BLaER1 (cell line): ENCODE data around the gene PC.
A peak's percentile ranks its signal among the peaks of the same experiment; 100 is the strongest.

ENCODE experiments used
- H3K27ac ChIP-seq: shearing (Covaris generic); formaldehyde crosslinking; 2 replicates; pipeline ENCODE4 v1.8.1; 2022
- H3K27me3 ChIP-seq: shearing (Covaris generic); formaldehyde crosslinking; 2 replicates; pipeline ENCODE4 v1.8.1; 2022
- H3K36me3 ChIP-seq: shearing (Covaris generic); formaldehyde crosslinking; 2 replicates; pipeline ENCODE4 v1.8.1; 2022
- H3K4me1 ChIP-seq: shearing (Covaris generic); formaldehyde crosslinking; 2 replicates; pipeline ENCODE4 v1.8.1; 2022
- H3K4me2 ChIP-seq: shearing (Covaris generic); formaldehyde crosslinking; 2 replicates; pipeline ENCODE4 v1.8.1; 2022
- H3K4me3 ChIP-seq: shearing (Covaris generic); formaldehyde crosslinking; 2 replicates; pipeline ENCODE4 v1.8.1; 2022
- H3K9ac ChIP-seq: shearing (Covaris generic); formaldehyde crosslinking; 2 replicates; pipeline ENCODE4 v1.8.1; 2022
- H3K9me3 ChIP-seq: shearing (Covaris generic); formaldehyde crosslinking; 2 replicates; pipeline ENCODE4 v1.8.1; 2022
- H4K20me1 ChIP-seq: shearing (Covaris generic); formaldehyde crosslinking; 2 replicates; pipeline ENCODE4 v1.8.1; 2022
- Cebpa-rat ChIP-seq: shearing (Covaris generic); IDR thresholded peaks from 2 replicates; pipeline ENCODE4 v1.8.1; 2022

PC gene

GRCh38 chr11:66870616-66871520, 87.3 kb downstream of the PC start:
- Histone ChIP-seq H3K9me3 (no peaks in the 10 kb centered on the region), H3K9ac (no peak overlapping the region), H4K20me1 (no peaks in the 10 kb centered on the region), H3K4me1 (peaks cover 29% of the 10 kb centered on the region), H3K27me3 (peaks cover 3% of the 10 kb centered on the region; the same call in 1 of the 2 replicates), H3K4me3 (no peak overlapping the region), H3K36me3 (peaks cover 20% of the 10 kb centered on the region; the same call in 1 of the 2 replicates), H3K4me2 (no peak overlapping the region), H3K27ac (no peak overlapping the region)
- TF ChIP-seq Cebpa-rat = no peak

- Histone ChIP-seq H3K9me3 (no peaks in the 10 kb centered on the region), H3K36me3 (peaks cover 23% of the 10 kb centered on the region; the same call in 1 of the 2 replicates), H3K4me3 (no peak overlapping the region)
These were observed 88.1 kb downstream of the PC start for GRCh38 chr11:66870131-66870530.

GRCh38 chr11:66869567-66869870, 88.7 kb downstream of the PC start:
- no peak for TF ChIP-seq Cebpa-rat
- H3K9ac ChIP-seq = no peak overlapping the region
- H4K20me1 ChIP-seq = no peaks in the 10 kb centered on the region
- H3K36me3 ChIP-seq = peaks cover 23% of the 10 kb centered on the region; the same call in 1 of the 2 replicates
- H3K9me3 ChIP-seq = no peaks in the 10 kb centered on the region
- H3K4me2 ChIP-seq = 0 out of 2 replicates have a peak overlapping the region, but pooled peaks have one; percentile 46
- H3K27me3 ChIP-seq = no peaks in the 10 kb centered on the region
- peaks cover 18% of the 10 kb centered on the region for H3K4me1 ChIP-seq
- no peak overlapping the region for H3K4me3 ChIP-seq
- H3K27ac ChIP-seq = no peak overlapping the region

More at GRCh38 chr11:66870131-66870530, 88.1 kb downstream of the PC start:
- TF ChIP-seq Cebpa-rat = no peak
- Histone ChIP-seq H3K4me2 (no peak overlapping the region), H3K9ac (no peak overlapping the region), H3K4me1 (peaks cover 21% of the 10 kb centered on the region), H3K27me3 (no peaks in the 10 kb centered on the region), H4K20me1 (no peaks in the 10 kb centered on the region), H3K27ac (no peak overlapping the region)

- Histone ChIP-seq H3K4me1 (peaks cover 22% of the 10 kb centered on the region), H3K4me3 (no peak overlapping the region), H3K27me3 (no peaks in the 10 kb centered on the region), H4K20me1 (no peaks in the 10 kb centered on the region), H3K9ac (no peak overlapping the region), H3K36me3 (peaks cover 23% of the 10 kb centered on the region; the same call in 1 of the 2 replicates), H3K9me3 (no peaks in the 10 kb centered on the region), H3K27ac (0 out of 2 replicates have a peak overlapping the region, but pooled peaks have one; percentile 14), H3K4me2 (peak overlapping the region; percentile 46)
- no peak for TF ChIP-seq Cebpa-rat
These were observed 89.2 kb downstream of the PC start for GRCh38 chr11:66868726-66869566.

- Histone ChIP-seq H3K27me3 (no peaks in the 10 kb centered on the region), H3K36me3 (peaks cover 28% of the 10 kb centered on the region; the same call in 1 of the 2 replicates), H3K4me1 (peaks cover 22% of the 10 kb centered on the region), H3K4me2 (peak overlapping the region; percentile 46), H3K4me3 (no peak overlapping the region), H4K20me1 (no peaks in the 10 kb centered on the region), H3K9ac (no peak overlapping the region), H3K27ac (no peak overlapping the region), H3K9me3 (no peaks in the 10 kb centered on the region)
- no peak for TF ChIP-seq Cebpa-rat
These were observed 90.0 kb downstream of the PC start for GRCh38 chr11:66868082-66868725.

GRCh38 chr11:66867425-66868040, 90.7 kb downstream of the PC start:
- Histone ChIP-seq H3K27ac (no peak overlapping the region), H3K9ac (no peak overlapping the region), H3K36me3 (peaks cover 28% of the 10 kb centered on the region; the same call in 1 of the 2 replicates), H3K9me3 (no peaks in the 10 kb centered on the region), H3K4me2 (no peak overlapping the region), H3K27me3 (no peaks in the 10 kb centered on the region), H3K4me3 (no peak overlapping the region), H3K4me1 (peaks cover 27% of the 10 kb centered on the region), H4K20me1 (0 out of 2 replicates have a peak, but pooled peaks cover 1% of the 10 kb centered on the region)
- no peak for TF ChIP-seq Cebpa-rat

GRCh38 chr11:66866511-66866986, 91.6 kb downstream of the PC start:
- Histone ChIP-seq H3K27ac (no peak overlapping the region), H3K36me3 (peaks cover 34% of the 10 kb centered on the region; the same call in 1 of the 2 replicates), H4K20me1 (peaks cover 10% of the 10 kb centered on the region; the same call in 1 of the 2 replicates), H3K9me3 (no peaks in the 10 kb centered on the region), H3K9ac (no peak overlapping the region), H3K27me3 (no peaks in the 10 kb centered on the region), H3K4me1 (peaks cover 36% of the 10 kb centered on the region), H3K4me3 (no peak overlapping the region), H3K4me2 (no peak overlapping the region)
- no peak for TF ChIP-seq Cebpa-rat

- no peak overlapping the region for H3K4me2 ChIP-seq
- no peak for TF ChIP-seq Cebpa-rat
- peaks cover 38% of the 10 kb centered on the region for H3K4me1 ChIP-seq
- no peaks in the 10 kb centered on the region for H3K27me3 ChIP-seq
- no peaks in the 10 kb centered on the region for H3K9me3 ChIP-seq
- peaks cover 13% of the 10 kb centered on the region for H4K20me1 ChIP-seq
- no peak overlapping the region for H3K9ac ChIP-seq
- no peak overlapping the region for H3K4me3 ChIP-seq
- no peak overlapping the region for H3K27ac ChIP-seq
- peaks cover 32% of the 10 kb centered on the region for H3K36me3 ChIP-seq
These were observed 92.2 kb downstream of the PC start for GRCh38 chr11:66866007-66866406.
